ENCODE data around the gene KAZN. TPM values are rescaled to one million over a fixed set of nuclear protein-coding genes. Genes with fewer than 3 reads are reported as not detected.
A peak's percentile ranks its signal among the peaks of the same experiment; 100 is the strongest.

The KAZN gene
- total RNA-seq, 1 experiment from 2014 or later = 6.5 TPM

DNA sequence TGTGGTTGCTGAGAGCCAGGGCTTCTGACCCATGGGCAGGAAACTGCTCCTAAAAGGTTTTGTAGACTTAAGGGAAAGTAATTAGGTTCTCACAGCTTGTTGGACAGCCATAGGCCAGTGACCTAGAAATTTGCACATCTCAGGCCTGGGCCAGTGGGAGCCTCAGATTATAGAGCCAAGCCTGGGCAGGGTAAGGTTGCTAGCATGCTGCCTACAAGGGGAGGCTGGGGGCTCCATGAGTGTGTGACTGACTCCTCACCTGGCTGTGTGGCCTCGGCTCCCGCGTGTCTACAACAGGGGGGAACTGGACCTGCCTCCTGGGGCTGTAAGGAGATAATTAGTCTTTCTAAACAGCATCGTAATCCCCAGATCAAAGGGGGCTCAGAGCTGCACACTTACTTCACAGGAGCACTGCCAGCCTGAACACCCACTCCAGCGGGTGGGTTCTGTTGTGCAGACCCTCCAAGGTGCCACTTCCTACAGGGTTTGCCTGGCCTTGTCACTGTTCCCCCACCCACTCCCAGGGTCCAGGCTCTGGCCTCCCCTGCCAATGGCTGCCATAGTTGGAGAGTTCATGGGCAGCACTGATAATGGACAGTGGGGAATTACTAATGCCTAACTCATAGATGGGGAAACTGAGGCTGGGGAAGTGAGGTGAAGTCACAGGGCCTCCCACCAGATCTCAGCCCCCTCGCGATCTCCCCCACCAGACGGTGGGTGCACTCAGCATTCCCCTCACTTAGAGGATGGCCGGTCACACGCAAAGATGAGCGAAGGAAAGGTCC is 324.6 kb downstream of the KAZN start:
- DNase-seq (ENCODE audit: low read depth, low spot score) = no peak
- in situ Hi-C loops (cut with HindIII; ENCODE audit: low pct_unique_long_range_greater_than_20kb, low sequenced_read_pairs) = no loop called here

DNA sequence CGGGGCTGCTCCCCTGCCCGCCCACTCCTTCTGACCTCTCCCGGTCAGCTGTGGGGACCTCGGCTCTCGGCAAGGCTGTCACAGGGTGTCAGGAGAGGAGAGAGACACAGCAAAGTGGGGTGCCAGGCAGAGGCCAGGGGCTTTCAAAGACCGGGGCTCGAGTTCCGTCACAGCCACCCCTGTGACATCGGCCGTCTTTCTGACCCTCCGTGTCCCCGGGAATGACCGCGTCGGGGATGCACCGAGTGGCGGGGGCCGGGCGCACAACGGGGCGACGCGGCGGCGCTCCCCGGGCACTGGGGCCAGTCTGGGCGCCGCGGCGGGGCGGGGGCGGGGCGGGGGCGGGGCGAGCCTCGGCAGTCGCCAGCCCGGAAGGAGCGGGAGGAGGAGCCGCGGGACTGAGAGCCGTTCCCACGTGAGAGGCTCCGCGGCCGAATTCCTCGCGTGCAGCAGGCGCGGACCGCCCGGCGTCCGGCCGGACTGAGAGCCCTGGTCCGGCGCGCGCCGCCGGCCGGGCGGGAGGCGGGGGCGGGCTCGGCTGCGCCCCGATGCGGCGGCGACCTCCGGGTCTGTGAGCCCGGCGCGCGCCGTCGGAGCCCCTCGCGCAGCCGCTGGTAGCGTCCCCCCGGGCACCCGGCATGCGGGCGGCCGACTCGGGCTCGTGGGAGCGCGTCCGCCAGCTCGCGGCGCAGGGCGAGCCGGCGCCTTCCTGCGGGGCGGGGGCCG is 325.4 kb downstream of the KAZN start:
- DNase-seq (ENCODE audit: low read depth, low spot score) = peak; percentile 64
- in situ Hi-C loops (cut with HindIII; ENCODE audit: low pct_unique_long_range_greater_than_20kb, low sequenced_read_pairs) = no loop called here

DNA sequence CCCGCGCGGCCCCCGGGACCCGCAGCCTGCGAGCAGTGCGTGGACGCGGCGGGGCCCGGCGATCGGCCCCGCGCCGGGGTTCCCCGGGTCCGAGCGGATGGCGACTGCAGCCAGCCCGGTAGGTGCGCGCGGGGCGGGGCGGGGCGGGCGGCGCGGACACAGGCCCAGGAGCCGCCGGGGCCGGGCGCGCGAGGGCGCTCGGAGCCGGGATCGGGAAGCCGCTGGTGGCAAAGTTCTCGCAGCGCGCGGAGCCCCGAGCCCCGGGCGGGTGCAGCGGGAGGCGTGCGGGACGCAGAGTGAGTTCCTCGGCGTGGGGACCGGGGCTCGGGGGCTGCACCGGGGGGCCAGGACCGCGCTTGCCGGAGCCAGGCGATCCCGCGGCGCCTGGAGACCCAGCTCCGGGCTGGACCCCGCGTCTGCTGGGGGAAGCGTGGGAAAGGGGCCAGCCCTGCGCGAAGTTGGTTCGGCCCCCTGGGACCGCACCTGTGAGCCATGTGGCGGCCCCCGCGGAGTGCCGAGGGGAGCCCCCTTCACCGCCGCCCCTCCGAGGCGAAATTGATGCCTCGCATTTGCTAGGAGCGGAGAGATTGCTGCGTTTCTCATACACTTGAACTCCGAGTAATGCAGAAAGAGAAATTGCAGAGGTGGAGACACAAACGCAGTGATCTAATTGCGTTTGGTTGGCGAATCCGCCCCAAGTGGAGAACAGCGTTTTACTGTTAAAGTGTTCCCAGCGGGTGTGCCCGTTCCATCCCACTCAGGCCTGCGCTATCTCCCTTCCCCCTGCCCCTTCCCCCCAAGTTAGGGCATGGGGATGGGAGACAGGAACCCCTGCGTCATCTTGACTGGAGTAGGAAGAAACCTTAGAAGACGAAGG is 326.2 kb downstream of the KAZN start:
- in situ Hi-C loops (cut with HindIII; ENCODE audit: low pct_unique_long_range_greater_than_20kb, low sequenced_read_pairs) = no loop called here

DNA sequence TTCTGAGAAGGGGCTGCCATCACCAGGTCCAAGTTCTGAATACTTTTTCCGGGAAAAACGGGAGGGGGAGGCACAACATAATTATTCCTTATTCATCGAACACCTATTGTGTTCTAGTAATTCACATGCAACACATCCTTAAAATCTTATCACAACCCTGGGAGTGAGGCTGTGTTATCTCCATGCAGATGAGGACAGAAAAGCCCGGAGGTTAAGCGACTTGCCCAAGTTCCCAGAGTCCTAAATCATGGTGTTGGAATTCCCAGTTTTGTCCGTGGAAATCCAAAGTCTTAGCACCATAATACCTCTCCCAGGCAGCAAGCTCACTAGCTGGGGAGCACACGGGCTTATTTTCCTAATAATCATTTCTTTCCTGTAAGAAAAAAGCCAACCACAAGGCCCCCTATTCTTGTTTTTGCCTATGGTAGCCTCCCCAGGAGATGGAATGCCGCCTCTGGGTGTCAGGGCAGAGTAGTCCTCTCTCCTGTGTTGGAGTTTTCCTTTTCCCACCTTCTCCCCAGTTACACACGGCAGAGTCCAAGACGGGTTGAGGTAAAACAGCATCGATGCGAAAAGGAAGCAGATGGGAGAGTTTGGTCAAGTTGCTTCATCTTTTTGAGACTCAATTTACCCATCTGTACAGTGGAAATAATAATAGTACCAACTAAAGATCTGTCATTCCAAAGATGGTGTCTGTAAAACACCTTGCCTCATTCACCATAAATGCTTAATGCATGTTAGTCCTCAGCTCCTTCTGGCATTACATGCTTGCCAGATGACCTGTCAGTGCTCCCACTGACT is 327.1 kb downstream of the KAZN start:
- DNase-seq (ENCODE audit: low read depth, low spot score) = no peak
- in situ Hi-C loops (cut with HindIII; ENCODE audit: low pct_unique_long_range_greater_than_20kb, low sequenced_read_pairs) = no loop called here

More for the DNA sequence above, 326.2 kb downstream of the KAZN start:
- no peak for DNase-seq (ENCODE audit: low read depth, low spot score)

DNA sequence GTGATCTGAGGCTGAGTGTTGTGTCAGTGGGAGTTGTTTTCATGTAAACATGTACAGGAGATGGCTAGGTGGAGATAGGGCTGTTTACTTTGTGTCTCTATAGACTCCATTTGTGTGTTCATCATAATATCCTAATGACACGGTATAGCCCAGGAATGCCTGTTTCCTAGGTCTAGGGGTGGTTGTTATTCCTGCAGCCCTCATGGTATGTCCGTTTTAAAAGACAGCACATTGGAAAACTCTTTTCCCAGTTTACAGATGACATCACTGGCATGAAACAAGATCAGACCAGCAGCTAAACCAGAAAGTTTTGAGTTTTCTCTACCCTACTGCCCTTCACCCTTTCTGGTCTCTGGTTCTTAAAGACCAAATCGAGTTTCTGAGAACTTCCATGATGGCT is 327.7 kb downstream of the KAZN start:
- in situ Hi-C loops (cut with HindIII; ENCODE audit: low pct_unique_long_range_greater_than_20kb, low sequenced_read_pairs) = no loop called here
- no peak for DNase-seq (ENCODE audit: low read depth, low spot score)

DNA sequence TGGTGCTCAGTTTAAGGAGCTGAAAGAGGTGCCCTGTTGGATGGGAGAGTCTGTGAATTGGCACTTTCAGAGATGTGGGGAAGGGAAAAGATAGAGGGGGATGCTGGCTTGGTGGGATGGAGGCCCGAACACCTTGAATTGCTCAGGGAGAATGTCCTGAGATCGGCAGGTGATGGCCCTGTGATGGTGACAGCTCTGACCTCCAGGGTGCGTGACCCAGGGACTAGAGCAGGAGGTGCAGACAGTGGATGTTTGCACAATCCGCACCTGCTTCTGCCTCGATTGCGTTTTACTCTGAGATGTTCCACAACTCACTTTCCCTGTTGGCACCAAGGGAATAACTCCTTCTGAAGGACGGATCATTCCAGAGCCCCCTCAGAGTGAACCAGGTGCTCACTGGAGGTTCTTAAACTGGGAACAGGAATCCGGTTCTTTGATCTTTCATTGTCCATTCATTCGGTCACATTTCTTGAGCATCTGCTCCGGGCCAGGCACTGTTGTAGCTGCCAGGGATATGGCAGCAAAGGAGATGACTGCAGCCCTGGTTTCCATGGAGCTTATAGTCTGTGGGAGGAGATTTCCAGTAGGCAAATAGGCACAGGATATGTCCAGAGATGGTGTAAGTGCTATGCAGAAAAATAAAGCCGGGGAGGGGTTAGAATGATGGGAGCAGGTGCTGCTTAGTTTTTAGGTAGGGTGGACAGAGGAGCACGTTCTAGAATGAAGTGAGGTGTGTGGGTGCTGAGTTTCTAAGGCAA is 328.5 kb downstream of the KAZN start:
- no peak for DNase-seq (ENCODE audit: low read depth, low spot score)
- in situ Hi-C loops (cut with HindIII; ENCODE audit: low pct_unique_long_range_greater_than_20kb, low sequenced_read_pairs) = no loop called here

DNA sequence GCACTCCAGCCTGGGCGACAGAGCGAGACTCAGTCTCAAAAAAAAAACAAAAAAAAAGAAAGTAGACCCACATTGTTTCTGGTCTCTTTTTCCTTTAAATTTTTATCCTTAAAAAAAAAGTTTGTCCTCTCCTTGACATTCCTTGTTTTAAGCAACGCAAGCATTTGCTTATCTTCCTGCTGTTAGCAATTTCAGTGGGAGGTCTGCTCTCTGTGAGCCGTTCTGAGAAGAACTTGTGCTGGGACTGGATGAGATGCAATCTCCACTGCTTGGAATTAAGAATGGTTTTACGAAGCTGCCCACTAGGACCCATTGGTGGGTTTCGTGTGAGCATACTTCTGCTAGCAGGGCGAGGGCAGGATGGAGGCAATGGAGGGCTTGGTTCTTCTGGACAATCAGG is 329.9 kb downstream of the KAZN start:
- in situ Hi-C loops (cut with HindIII; ENCODE audit: low pct_unique_long_range_greater_than_20kb, low sequenced_read_pairs) = no loop called here
- no peak for DNase-seq (ENCODE audit: low read depth, low spot score)

DNA sequence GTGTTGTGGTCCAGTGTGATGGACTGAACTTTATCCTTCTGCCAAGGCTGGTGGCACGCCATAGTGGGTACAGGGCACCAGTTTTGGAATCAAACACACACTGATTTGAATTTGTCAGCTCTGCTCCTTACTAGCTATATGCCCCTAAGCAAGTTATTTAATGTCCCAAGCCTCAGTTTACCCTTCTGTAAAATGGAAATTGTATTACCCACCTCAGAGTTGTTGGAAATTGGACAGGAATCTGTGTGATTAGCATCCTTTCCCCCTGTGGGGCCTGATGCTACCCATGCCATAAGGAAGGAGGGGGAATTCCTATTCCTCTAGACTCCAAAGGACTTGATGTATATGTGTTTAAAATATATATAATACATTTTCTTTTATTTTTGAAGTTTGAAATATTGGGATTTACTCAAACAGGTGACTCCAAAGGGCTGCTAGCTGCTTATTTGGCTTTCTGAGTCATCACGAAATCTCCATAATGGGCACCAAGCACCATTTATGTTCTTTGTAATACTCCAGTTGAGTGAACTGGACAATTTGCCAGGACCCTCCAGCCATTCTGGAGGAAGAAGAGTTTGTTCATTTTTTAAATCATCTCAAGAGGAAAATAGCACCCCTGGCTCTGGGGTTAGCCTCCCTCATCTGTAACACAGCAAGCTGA is 330.5 kb downstream of the KAZN start:
- DNase-seq (ENCODE audit: low read depth, low spot score) = no peak
- in situ Hi-C loops (cut with HindIII; ENCODE audit: low pct_unique_long_range_greater_than_20kb, low sequenced_read_pairs) = no loop called here

DNA sequence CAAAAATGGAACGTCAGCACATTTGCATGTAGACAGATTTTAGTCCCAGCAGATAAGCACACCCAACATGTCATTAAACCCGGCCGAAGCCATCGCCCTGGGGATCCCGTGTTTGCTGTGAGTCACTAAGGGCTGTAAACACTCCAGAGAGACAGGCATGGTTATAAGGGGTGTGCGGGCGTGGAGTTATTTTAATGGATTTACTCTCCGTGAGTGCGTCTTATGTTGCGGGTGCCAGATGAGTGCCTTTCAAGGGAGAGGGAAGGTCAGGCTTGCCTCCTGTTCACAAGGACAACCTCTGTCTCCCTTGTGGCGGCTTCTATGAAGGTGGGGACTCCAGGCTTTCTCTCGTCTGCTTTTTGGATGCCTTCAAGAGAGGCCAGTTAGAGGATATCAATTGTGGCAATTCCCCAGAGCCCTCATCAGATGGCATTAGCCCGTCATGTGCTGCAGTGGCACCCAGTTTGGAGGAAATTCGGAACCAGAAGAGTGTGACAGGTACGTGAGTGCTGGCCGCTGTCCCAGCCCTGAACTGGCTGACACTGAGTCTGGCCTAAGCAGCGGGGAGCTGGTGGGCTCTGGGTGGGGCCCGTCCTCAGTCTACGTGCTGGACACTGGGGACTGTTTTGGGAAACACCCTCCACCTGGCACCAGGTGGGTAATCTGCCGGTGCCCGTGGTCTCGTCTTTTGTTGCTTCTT is 331.2 kb downstream of the KAZN start:
- in situ Hi-C loops (cut with HindIII; ENCODE audit: low pct_unique_long_range_greater_than_20kb, low sequenced_read_pairs) = no loop called here
- no peak for DNase-seq (ENCODE audit: low read depth, low spot score)

DNA sequence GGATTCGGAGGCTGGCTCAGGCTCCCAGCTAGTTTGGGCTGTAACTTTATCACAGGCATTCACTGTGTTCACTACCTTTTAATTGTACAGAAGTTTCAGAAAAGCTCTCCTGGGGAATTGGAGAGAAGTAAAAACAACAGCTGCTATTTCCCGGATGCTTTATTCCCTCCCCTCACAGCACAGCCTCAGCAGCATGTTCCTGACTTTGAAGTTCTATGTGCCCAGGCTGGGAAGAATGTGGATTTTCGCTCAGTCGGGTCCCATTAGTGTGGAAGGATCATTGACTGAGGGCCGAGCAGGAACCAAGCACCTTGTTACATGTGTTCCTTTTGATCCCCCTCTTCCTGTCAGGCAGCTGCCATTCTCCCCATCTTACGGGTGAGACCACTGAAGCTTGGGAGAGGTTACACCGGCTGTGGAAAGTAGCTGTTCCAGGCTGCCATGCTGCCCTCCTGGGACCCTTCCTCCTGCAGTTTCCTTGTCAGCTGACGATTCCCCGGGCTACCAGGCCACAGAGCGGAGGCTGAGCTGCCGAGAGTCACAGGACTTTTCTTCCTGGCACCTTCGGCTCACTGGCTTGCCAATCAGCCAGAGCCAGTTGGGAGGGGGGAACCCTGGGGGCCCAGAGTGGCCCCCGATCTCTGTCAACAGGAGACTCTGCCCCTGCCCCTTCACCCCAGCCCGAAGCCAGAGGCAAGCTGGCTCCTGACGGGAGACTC is 331.9 kb downstream of the KAZN start:
- DNase-seq (ENCODE audit: low read depth, low spot score) = peak; percentile 48
- in situ Hi-C loops (cut with HindIII; ENCODE audit: low pct_unique_long_range_greater_than_20kb, low sequenced_read_pairs) = no loop called here

DNA sequence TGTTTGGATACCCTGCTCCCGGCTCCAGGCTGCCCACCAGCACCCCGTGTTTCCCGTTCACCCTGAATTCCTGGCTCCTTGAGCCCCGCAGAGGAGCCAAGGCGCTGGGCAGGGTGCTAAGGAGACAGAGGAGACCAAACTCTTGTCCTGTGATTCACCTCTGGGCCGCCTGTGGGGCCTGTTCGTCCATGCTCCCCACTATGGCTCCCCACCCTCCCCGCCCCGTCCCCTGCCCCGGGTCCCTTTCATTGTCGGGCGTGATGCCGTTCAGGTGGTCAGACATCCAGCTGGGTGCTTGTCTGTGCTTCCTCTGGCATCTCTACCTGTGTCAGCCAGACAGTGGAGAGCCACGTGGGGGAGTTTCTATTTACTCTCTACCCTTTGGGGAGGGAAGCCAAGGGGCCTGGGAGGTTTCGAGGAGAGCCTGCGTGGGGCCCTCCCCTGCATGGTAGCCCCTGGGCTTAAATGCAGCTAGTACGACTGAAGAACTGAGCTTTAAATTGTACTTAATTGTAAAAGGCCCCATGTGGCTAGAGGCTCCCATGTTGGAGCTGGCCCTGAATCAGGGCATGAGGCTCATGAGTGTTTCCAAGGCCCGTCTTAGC is 333.7 kb downstream of the KAZN start:
- in situ Hi-C loops (cut with HindIII; ENCODE audit: low pct_unique_long_range_greater_than_20kb, low sequenced_read_pairs) = no loop called here
- no peak for DNase-seq (ENCODE audit: low read depth, low spot score)

DNA sequence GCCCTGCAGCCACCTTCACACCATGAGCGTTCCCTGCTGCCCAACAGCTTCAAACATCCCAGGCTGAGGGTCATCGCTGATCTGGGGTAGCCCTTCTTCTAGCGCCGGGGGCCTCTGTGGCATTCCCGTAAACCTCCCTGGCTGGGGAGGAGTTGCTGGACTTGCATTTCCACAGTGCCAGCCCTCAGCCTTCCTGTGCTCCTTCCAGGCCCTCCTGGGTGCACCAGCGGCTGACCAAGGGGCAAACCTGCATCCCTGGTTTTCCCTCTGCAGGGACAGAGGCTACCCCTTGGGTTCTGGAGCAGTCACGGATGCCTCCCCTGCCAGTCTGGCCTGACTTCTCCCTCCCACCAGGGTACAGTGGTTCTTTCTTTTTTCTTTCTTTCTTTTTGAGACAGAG is 336.4 kb downstream of the KAZN start:
- DNase-seq (ENCODE audit: low read depth, low spot score) = no peak
- in situ Hi-C loops (cut with HindIII; ENCODE audit: low pct_unique_long_range_greater_than_20kb, low sequenced_read_pairs) = no loop called here

DNA sequence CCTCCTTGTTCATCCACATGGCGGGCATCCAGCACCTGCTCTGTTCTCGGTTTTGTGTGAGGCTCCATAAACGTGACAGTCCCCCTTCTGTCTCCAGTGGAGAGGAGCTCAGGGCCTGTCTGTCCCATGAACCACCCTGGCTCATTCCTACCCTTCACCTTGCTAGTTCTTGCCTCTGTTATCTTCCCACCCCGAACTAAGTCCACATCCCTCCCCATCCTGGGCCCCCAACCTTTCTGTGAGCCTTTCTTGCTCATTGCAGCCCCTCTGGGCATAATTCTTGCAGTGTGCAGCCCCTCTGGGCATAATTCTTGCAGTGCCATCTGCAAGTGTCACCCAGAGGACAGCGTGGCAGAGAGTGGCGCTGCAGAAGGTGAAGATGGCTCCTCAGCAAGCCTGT is 338.3 kb downstream of the KAZN start:
- in situ Hi-C loops (cut with HindIII; ENCODE audit: low pct_unique_long_range_greater_than_20kb, low sequenced_read_pairs) = no loop called here
- DNase-seq (ENCODE audit: low read depth, low spot score) = no peak

DNA sequence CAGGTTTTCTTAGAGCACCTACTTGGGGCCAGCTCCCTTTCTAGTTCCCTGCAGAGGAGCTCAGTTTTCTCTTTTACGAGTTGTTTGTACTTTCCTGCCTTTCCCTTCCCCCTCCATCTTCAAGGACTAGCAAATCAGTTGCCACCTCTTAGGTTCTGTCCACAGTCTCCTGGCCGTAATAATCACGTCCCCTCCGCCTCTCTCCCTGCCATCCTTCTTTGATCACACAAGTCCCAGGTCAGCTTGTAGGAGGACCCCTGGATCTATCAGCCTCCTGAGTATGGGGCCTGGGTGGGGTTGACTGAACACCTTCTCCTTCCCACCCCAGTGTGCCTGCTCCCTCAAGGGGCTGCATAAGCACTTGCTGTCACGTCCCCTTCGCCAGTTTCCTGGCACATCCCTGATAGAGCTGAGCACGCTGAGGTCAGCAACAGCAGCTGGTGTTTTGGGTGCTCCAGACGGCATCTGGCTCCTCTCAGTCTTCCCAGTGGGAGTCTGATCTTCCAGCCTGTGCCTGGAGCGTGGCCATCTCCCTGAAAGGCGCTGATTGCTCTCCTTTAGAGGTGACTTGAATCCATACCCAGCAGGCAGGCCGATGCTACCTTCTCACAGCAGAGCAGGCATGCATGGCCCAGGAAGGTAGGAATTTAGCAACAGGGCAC is 338.9 kb downstream of the KAZN start:
- DNase-seq (ENCODE audit: low read depth, low spot score) = no peak
- in situ Hi-C loops (cut with HindIII; ENCODE audit: low pct_unique_long_range_greater_than_20kb, low sequenced_read_pairs) = no loop called here
